Neural cell (in vitro differentiated cells): ENCODE data around the gene SUPT3H.
"Not testable (repeated sequence)": the region's sequence is repeated elsewhere in the genome, so short reads cannot be mapped to it uniquely, and the experiment has no call there.

Source experiments
- CTCF ChIP-seq: fragments of 450-650 bp; IDR thresholded peaks from 2 replicates; pipeline ENCODE4 v1.5.1; 2014; ENCODE audit warnings: antibody characterized with exemption, mild to moderate bottlenecking, moderate library complexity; ENCODE audit not compliant: poor library complexity, severe bottlenecking
- EP300 ChIP-seq: fragments of 450-650 bp; conservative IDR thresholded peaks from 2 replicates; pipeline ENCODE4 v1.6.1; 2014; ENCODE audit warnings: antibody characterized with exemption, mild to moderate bottlenecking, moderate library complexity; ENCODE audit not compliant: poor library complexity, severe bottlenecking
- EZH2 ChIP-seq: fragments of 200-600, 300-800 bp; shearing (Covaris generic), sonication (generic); IDR thresholded peaks from 2 replicates; pipeline ENCODE4 v1.6.1; 2014; ENCODE audit warnings: antibody characterized with exemption, low read length, borderline replicate concordance, mild to moderate bottlenecking; ENCODE audit not compliant: insufficient read depth, poor library complexity, severe bottlenecking
- POLR2AphosphoS5 ChIP-seq: IDR thresholded peaks from 2 replicates; pipeline ENCODE4 v1.6.1; 2012

DNA sequence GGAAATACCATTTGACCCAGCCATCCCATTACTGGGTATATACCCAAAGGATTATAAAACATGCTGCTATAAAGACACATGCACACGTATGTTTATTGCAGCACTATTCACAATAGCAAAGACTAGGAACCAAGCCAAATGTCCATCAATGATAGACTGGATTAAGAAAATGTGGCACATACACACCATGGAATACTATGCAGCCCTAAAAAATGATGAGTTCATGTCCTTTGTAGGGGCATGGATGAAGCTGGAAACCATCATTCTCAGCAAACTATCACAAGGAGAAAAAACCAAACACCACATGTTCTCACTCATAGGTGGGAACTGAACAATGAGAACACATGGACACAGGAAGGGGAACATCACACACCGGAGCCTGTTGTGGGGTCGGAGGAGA, 91.0 kb downstream of the SUPT3H start:
- not testable (repeated sequence) for TF ChIP-seq CTCF, EP300, EZH2, POLR2AphosphoS5
